Neural crest cell (in vitro differentiated cells): Measurements from ENCODE around the gene SDK1. TPM values are rescaled to one million over a fixed set of nuclear protein-coding genes. Genes with fewer than 3 reads are reported as not detected.

Experiments used
- DNase-seq: peaks from one replicate; pipeline ENCODE4 v3.0.0; 2021; ENCODE audit warnings: low read depth, mixed read lengths, low spot score
- H3K27ac Mint-ChIP-seq: one replicate; pipeline ENCODE4 v1.8.0; 2021; ENCODE audit warnings: mild to moderate bottlenecking, mixed read lengths; ENCODE audit not compliant: unreplicated experiment
- H3K27me3 Mint-ChIP-seq: 2 replicates; pipeline ENCODE4 v1.8.0; 2021; ENCODE audit warnings: low read depth, mild to moderate bottlenecking, mixed read lengths
- H3K36me3 Mint-ChIP-seq: 2 replicates; pipeline ENCODE4 v1.8.0; 2021; ENCODE audit warnings: low read depth, mild to moderate bottlenecking, mixed read lengths
- H3K4me1 Mint-ChIP-seq: 2 replicates; pipeline ENCODE4 v1.8.0; 2021; ENCODE audit warnings: mixed read lengths
- H3K4me3 Mint-ChIP-seq: one replicate; pipeline ENCODE4 v1.8.0; 2021; ENCODE audit warnings: mild to moderate bottlenecking, mixed read lengths
- H3K9me3 Mint-ChIP-seq: 2 replicates; pipeline ENCODE4 v1.8.0; 2021; ENCODE audit warnings: mixed read lengths
- CTCF ChIP-seq: fragments of 200-600 bp; sonication (generic); conservative IDR thresholded peaks from 2 replicates; pipeline ENCODE4 v1.5.0; 2021; ENCODE audit warnings: antibody characterized with exemption, mild to moderate bottlenecking
- total RNA-seq: library from RNA; stranded (reverse); gene quantifications from 2 replicates; pipeline ENCODE4 v1.2.1, GENCODE V29; 2021

Gene SDK1
- total RNA-seq, 1 donor from 2014 or later, result 11.6 TPM

GRCh38 chr7:3964980-3965606, 664.0 kb downstream of the SDK1 start:
- no peak for TF ChIP-seq CTCF
- DNase-seq, result no peak
- Mint-ChIP-seq H3K36me3 (peaks cover 6% of the 10 kb centered on the region), H3K27me3 (no peaks in the 10 kb centered on the region), H3K27ac (peak overlapping the region; percentile 3), H3K4me3 (no peak overlapping the region), H3K9me3 (no peaks in the 10 kb centered on the region), H3K4me1 (peaks cover 4% of the 10 kb centered on the region)

- no peak for DNase-seq
- TF ChIP-seq CTCF, result no peak
- Mint-ChIP-seq H3K4me1 (peaks cover 12% of the 10 kb centered on the region), H3K4me3 (no peak overlapping the region), H3K27me3 (no peaks in the 10 kb centered on the region), H3K27ac (peak overlapping the region; percentile 54), H3K36me3 (peaks cover 6% of the 10 kb centered on the region), H3K9me3 (no peaks in the 10 kb centered on the region)
These were observed 664.8 kb downstream of the SDK1 start for GRCh38 chr7:3965794-3966395.

GRCh38 chr7:3968234-3968633, 667.2 kb downstream of the SDK1 start:
- peak overlapping the region; percentile 75 for H3K27ac Mint-ChIP-seq
- DNase-seq, result no peak
- H3K9me3 Mint-ChIP-seq, result no peaks in the 10 kb centered on the region
- peaks cover 20% of the 10 kb centered on the region for H3K4me1 Mint-ChIP-seq
- TF ChIP-seq CTCF, result no peak
- no peaks in the 10 kb centered on the region for H3K27me3 Mint-ChIP-seq
- H3K4me3 Mint-ChIP-seq, result no peak overlapping the region
- peaks cover 5% of the 10 kb centered on the region for H3K36me3 Mint-ChIP-seq

- no peak for TF ChIP-seq CTCF
- no peaks in the 10 kb centered on the region for H3K9me3 Mint-ChIP-seq
- no peak overlapping the region for H3K27ac Mint-ChIP-seq
- no peak overlapping the region for H3K4me3 Mint-ChIP-seq
- no peak for DNase-seq
- peaks cover 7% of the 10 kb centered on the region for H3K36me3 Mint-ChIP-seq
- H3K4me1 Mint-ChIP-seq, result peaks cover 20% of the 10 kb centered on the region
- H3K27me3 Mint-ChIP-seq, result no peaks in the 10 kb centered on the region
These were observed 668.2 kb downstream of the SDK1 start for GRCh38 chr7:3969286-3969685.

- Mint-ChIP-seq H3K27ac (no peak overlapping the region), H3K4me1 (peaks cover 20% of the 10 kb centered on the region), H3K36me3 (peaks cover 12% of the 10 kb centered on the region), H3K27me3 (no peaks in the 10 kb centered on the region), H3K9me3 (no peaks in the 10 kb centered on the region), H3K4me3 (no peak overlapping the region)
- no peak for DNase-seq
- TF ChIP-seq CTCF, result no peak
These were observed 670.3 kb downstream of the SDK1 start for GRCh38 chr7:3971323-3971722.
